ENCODE results near the gene TWF1.

GRCh38 chr12:43766291-43766690 lies 39.8 kb downstream of the TWF1 start:
- TF ChIP-seq, protein P1, sequence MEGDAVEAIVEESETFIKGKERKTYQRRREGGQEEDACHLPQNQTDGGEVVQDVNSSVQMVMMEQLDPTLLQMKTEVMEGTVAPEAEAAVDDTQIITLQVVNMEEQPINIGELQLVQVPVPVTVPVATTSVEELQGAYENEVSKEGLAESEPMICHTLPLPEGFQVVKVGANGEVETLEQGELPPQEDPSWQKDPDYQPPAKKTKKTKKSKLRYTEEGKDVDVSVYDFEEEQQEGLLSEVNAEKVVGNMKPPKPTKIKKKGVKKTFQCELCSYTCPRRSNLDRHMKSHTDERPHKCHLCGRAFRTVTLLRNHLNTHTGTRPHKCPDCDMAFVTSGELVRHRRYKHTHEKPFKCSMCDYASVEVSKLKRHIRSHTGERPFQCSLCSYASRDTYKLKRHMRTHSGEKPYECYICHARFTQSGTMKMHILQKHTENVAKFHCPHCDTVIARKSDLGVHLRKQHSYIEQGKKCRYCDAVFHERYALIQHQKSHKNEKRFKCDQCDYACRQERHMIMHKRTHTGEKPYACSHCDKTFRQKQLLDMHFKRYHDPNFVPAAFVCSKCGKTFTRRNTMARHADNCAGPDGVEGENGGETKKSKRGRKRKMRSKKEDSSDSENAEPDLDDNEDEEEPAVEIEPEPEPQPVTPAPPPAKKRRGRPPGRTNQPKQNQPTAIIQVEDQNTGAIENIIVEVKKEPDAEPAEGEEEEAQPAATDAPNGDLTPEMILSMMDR (IDR thresholded peaks at IDR 0.05) = no peak
- TF ChIP-seq POLR2A (IDR thresholded peaks at IDR 0.05) = no peak
